Right lobe of liver (tissue), 6 donors: ENCODE data around the gene RPL3. TPM values are rescaled to one million over a fixed set of nuclear protein-coding genes. Genes with fewer than 3 reads are reported as not detected.

Experiments used
- ATAC-seq, 4 donors: fragments of 200-7000 bp; cut with Tn5 transposase; one replicate each; pipeline ENCODE4 v1.9.1; 2020; ENCODE audit warnings: mild to moderate bottlenecking in 4 of 4, moderate library complexity in 4 of 4
- DNase-seq, 3 donors: peaks; one replicate each; pipeline ENCODE4 v3.0.0-alpha.2; 2020
- H3K27ac ChIP-seq, 3 donors: fragments of 200-600 bp; one replicate each; pipeline ENCODE4 v1.8.0; 2022
- H3K27me3 ChIP-seq, 2 donors: fragments of 200-600 bp; one replicate each; pipeline ENCODE4 v1.8.0; 2022
- H3K36me3 ChIP-seq, 4 donors: fragments of 200-600 bp; sonication (generic) in 1 of 4; one replicate each; pipeline versions ENCODE4 v1.5.1 to v1.8.0; 2017 to 2022; ENCODE audit warnings: control low read depth in 1 of 4
- H3K4me1 ChIP-seq, 4 donors: fragments of 200-600 bp; sonication (generic) in 1 of 4; one replicate each; pipeline versions ENCODE4 v1.5.1 to v1.8.0; 2017 to 2022; ENCODE audit warnings: control low read depth in 1 of 4
- H3K4me3 ChIP-seq, 3 donors: fragments of 200-600 bp; one replicate each; pipeline ENCODE4 v1.8.0; 2022
- H3K9me3 ChIP-seq, 4 donors: fragments of 200-600 bp; sonication (generic) in 1 of 4; one replicate each; pipeline versions ENCODE4 v1.5.1 to v1.8.0; 2017 to 2022; ENCODE audit warnings: control low read depth in 1 of 4
- CTCF ChIP-seq, 4 donors: fragments of 200-600 bp in 3 of 4; fragments of 450-650 bp in 1 of 4; IDR thresholded peaks; one replicate each; pipeline versions ENCODE4 v1.5.1 to v1.8.0; 2016 to 2022; ENCODE audit warnings: antibody characterized with exemption in 4 of 4, mild to moderate bottlenecking in 2 of 4
- POLR2A ChIP-seq: fragments of 450-650 bp; IDR thresholded peaks from one replicate; pipeline ENCODE4 v1.6.1; 2017; ENCODE audit warnings: antibody characterized with exemption, mild to moderate bottlenecking
- WGBS: methylation state at CpG from one replicate; pipeline ENCODE4 v1.1.6; 2018; ENCODE audit warnings: low coverage, low lambda C conversion rate; ENCODE audit not compliant: insufficient coverage; ENCODE audit errors: missing lambda C conversion rate; 5-methylcytosine and 5-hydroxymethylcytosine counted together
- intact Hi-C, 2 donors: fragments of 100-400 bp; cut with DNase I; formaldehyde crosslinking; loops; one replicate each; pipeline versions ENCODE4 v1.11.2 to v1.14.1; 2022
- long read RNA-seq: library from polyadenylated mRNA; unstranded; transcript quantifications from one replicate; pipeline ENCODE4 v2.0.0, GENCODE V29; 2019
- total RNA-seq, 6 experiments: library from RNA; depleted of rRNA in 2 of 6; stranded (reverse); fragments of >200 nt in 2 of 6; fragmentation: NEBNext Ultra II Directional in 3 of 6; extraction: Animal tissue kit (Norgen Biotek cat#: 25700) in 3 of 6; gene quantifications; one replicate each; pipeline versions ENCODE4 v1.1.0 to v1.2.4, GENCODE V29; 2016 to 2023
- donor health status: DM: no; HTN: yes; CAD: no.
- donor health status: DM: no; HTN: no; CAD: no.
- donor health status: DM: no; HTN: no; CAD: no.
- donor health status: DM: no; HTN: yes; CAD: no.
- donor health status: DM: no; HTN: yes; CAD: no.

RPL3 gene
- 100 to 1,000 TPM; 648 to 905 (median 743) TPM for total RNA-seq
- long read RNA-seq, transcript RPL3-201 (10 exons, 1,442 nt): major isoform, 317 of 372 reads
- long read RNA-seq, transcript RPL3-202 (9 exons, 1,289 nt): minor isoform, 25 of 372 reads
- long read RNA-seq, partial matches to known transcripts: 13 of 372 reads
- long read RNA-seq, other reads (novel, unspliced or antisense): 14 of 372 reads

- Histone ChIP-seq H3K27ac (peak within 1 kb of the TSS; percentile 97 to 99 (median 98)), H3K9me3 (no peaks in the 10 kb centered on the region), H3K4me3 (peak within 1 kb of the TSS; percentile 65 to 93 (median 91)), H3K27me3 (no peaks in the 10 kb centered on the region), H3K36me3 (peaks cover 12 to 35% (median 25%) of the 10 kb centered on the region in 4 donors), H3K4me1 (peaks cover 3 to 36% (median 18%) of the 10 kb centered on the region in 4 donors)
- ATAC-seq (peak; percentile 78 to 87 (median 86)), DNase-seq (peak; percentile 95 to 97 (median 96))
- TF ChIP-seq CTCF (IDR thresholded peaks at IDR 0.05): peak in 2 of 4 donors; percentile 6 to 20
- peak; percentile 89 for TF ChIP-seq POLR2A
- intact Hi-C loops: loop anchor here in 1 of 2 donors (10.0 kb wide), 1 partner anchor 75 kb away; the partner anchor contains the start of gene PDGFB
- 0% methylated on average over 15 of the region's 65 CpGs for WGBS
These were observed at the start of gene RPL3 for GRCh38 chr22:39319284-39320022. Gene RPL3, minus strand, starts transcription at chr22:39319623. Its CDS starts 26 bp downstream, at chr22:39319597.

GRCh38 chr22:39369186-39369585 lies 49.8 kb upstream of the RPL3 start:
- H3K4me3 ChIP-seq: no peak overlapping the region
- DNase-seq (no peak), ATAC-seq (no peak)
- no peaks in the 10 kb centered on the region for H3K9me3 ChIP-seq
- H3K36me3 ChIP-seq: no peaks in the 10 kb centered on the region
- no CpG with 5 or more reads among the region's 6 CpGs for WGBS
- no peaks in the 10 kb centered on the region for H3K4me1 ChIP-seq
- H3K27ac ChIP-seq: no peak overlapping the region
- TF ChIP-seq POLR2A (no peak), CTCF (IDR thresholded peaks at IDR 0.05) (no peak)
- intact Hi-C loops: no loop called here
- no peaks in the 10 kb centered on the region for H3K27me3 ChIP-seq

GRCh38 chr22:39368461-39368911 lies 49.1 kb upstream of the RPL3 start:
- WGBS: 66% methylated on average over 5 of the region's 9 CpGs
- Histone ChIP-seq H3K36me3 (no peaks in the 10 kb centered on the region), H3K27me3 (no peaks in the 10 kb centered on the region), H3K9me3 (no peaks in the 10 kb centered on the region), H3K27ac (no peak overlapping the region), H3K4me1 (no peaks in the 10 kb centered on the region), H3K4me3 (no peak overlapping the region)
- DNase-seq (no peak), ATAC-seq (no peak)
- TF ChIP-seq POLR2A (no peak), CTCF (IDR thresholded peaks at IDR 0.05) (no peak)
- intact Hi-C loops: no loop called here

GRCh38 chr22:39367035-39367434 lies 47.6 kb upstream of the RPL3 start:
- no peaks in the 10 kb centered on the region for H3K4me1 ChIP-seq
- WGBS: 62% methylated on average over 9 of the region's 9 CpGs
- TF ChIP-seq POLR2A (no peak), CTCF (IDR thresholded peaks at IDR 0.05) (no peak)
- no peak for ATAC-seq
- no peak overlapping the region for H3K27ac ChIP-seq
- no peak for DNase-seq
- no peaks in the 10 kb centered on the region for H3K36me3 ChIP-seq
- no peak overlapping the region for H3K4me3 ChIP-seq
- no peaks in the 10 kb centered on the region for H3K27me3 ChIP-seq
- H3K9me3 ChIP-seq: no peaks in the 10 kb centered on the region
- intact Hi-C loops: no loop called here
